ENCODE results near the gene PRPF40B. TPM values are rescaled to one million over a fixed set of nuclear protein-coding genes. Genes with fewer than 3 reads are reported as not detected.

PRPF40B gene
- total and polyA plus RNA-seq, 2 of the 13 experiments (the other 11 are each of a cell fraction or from before 2014, with no cell fraction given), result 5.0 to 7.8 TPM

DNA sequence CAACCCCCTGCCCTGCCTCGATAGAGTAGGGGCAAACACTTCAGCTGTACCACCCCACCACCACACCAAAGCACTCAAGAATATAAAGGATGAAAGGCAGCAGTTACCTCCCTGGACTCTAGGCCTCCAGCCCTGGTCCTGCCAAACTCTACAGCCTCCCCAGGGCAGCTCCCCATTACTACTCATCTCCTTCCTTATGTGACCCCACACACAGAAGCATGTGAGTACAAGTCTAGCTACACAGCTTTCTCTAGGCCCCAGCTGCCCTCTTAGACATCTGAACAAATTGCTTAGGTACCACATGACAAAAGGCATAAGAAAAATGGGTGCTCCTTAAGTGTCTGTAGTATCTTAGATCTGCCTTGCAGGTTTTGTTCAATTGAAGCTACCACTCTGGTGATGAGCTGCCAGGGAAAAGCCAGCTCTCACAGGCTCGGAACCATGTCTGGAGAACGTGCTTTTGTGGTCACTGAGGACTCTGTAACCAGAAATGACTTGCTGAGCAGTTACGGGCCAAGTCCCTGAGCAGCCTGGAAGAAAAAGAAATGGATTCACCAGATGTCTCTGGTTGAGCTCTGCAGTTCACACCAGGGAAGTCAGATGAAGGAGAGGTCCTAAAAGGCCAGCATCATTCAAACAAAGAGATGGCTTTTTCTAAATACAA, 51.1 kb downstream of the PRPF40B start (continued):
- TF ChIP-seq, protein P1, sequence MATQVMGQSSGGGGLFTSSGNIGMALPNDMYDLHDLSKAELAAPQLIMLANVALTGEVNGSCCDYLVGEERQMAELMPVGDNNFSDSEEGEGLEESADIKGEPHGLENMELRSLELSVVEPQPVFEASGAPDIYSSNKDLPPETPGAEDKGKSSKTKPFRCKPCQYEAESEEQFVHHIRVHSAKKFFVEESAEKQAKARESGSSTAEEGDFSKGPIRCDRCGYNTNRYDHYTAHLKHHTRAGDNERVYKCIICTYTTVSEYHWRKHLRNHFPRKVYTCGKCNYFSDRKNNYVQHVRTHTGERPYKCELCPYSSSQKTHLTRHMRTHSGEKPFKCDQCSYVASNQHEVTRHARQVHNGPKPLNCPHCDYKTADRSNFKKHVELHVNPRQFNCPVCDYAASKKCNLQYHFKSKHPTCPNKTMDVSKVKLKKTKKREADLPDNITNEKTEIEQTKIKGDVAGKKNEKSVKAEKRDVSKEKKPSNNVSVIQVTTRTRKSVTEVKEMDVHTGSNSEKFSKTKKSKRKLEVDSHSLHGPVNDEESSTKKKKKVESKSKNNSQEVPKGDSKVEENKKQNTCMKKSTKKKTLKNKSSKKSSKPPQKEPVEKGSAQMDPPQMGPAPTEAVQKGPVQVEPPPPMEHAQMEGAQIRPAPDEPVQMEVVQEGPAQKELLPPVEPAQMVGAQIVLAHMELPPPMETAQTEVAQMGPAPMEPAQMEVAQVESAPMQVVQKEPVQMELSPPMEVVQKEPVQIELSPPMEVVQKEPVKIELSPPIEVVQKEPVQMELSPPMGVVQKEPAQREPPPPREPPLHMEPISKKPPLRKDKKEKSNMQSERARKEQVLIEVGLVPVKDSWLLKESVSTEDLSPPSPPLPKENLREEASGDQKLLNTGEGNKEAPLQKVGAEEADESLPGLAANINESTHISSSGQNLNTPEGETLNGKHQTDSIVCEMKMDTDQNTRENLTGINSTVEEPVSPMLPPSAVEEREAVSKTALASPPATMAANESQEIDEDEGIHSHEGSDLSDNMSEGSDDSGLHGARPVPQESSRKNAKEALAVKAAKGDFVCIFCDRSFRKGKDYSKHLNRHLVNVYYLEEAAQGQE (IDR thresholded peaks at IDR 0.05; ENCODE audit: borderline replicate concordance in 1 of 2, low read depth in 1 of 2, low read length in 2 of 2), result no peak
- TF ChIP-seq ZNF207 (IDR thresholded peaks at IDR 0.05; ENCODE audit: borderline replicate concordance) (no peak), SP4 (CRISPR knock-in tag; IDR thresholded peaks at IDR 0.05) (no peak), SOX6 (IDR thresholded peaks at IDR 0.05) (no peak), SOX6 (CRISPR knock-in tag; IDR thresholded peaks at IDR 0.05) (no peak), CENPT (CRISPR knock-in tag; IDR thresholded peaks at IDR 0.05; ENCODE audit: low read depth) (no peak), JARID2 (CRISPR knock-in tag; IDR thresholded peaks at IDR 0.05; ENCODE audit: insufficient replicate concordance) (no peak), ZNF431 (CRISPR knock-in tag; IDR thresholded peaks at IDR 0.05; ENCODE audit: borderline replicate concordance, low read depth) (no peak)
- TF ChIP-seq, protein P2, sequence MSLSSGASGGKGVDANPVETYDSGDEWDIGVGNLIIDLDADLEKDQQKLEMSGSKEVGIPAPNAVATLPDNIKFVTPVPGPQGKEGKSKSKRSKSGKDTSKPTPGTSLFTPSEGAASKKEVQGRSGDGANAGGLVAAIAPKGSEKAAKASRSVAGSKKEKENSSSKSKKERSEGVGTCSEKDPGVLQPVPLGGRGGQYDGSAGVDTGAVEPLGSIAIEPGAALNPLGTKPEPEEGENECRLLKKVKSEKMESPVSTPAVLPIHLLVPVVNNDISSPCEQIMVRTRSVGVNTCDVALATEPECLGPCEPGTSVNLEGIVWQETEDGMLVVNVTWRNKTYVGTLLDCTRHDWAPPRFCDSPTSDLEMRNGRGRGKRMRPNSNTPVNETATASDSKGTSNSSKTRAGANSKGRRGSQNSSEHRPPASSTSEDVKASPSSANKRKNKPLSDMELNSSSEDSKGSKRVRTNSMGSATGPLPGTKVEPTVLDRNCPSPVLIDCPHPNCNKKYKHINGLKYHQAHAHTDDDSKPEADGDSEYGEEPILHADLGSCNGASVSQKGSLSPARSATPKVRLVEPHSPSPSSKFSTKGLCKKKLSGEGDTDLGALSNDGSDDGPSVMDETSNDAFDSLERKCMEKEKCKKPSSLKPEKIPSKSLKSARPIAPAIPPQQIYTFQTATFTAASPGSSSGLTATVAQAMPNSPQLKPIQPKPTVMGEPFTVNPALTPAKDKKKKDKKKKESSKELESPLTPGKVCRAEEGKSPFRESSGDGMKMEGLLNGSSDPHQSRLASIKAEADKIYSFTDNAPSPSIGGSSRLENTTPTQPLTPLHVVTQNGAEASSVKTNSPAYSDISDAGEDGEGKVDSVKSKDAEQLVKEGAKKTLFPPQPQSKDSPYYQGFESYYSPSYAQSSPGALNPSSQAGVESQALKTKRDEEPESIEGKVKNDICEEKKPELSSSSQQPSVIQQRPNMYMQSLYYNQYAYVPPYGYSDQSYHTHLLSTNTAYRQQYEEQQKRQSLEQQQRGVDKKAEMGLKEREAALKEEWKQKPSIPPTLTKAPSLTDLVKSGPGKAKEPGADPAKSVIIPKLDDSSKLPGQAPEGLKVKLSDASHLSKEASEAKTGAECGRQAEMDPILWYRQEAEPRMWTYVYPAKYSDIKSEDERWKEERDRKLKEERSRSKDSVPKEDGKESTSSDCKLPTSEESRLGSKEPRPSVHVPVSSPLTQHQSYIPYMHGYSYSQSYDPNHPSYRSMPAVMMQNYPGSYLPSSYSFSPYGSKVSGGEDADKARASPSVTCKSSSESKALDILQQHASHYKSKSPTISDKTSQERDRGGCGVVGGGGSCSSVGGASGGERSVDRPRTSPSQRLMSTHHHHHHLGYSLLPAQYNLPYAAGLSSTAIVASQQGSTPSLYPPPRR (CRISPR knock-in tag; IDR thresholded peaks at IDR 0.05; ENCODE audit: borderline replicate concordance), result no peak
- TF ChIP-seq, protein P3, sequence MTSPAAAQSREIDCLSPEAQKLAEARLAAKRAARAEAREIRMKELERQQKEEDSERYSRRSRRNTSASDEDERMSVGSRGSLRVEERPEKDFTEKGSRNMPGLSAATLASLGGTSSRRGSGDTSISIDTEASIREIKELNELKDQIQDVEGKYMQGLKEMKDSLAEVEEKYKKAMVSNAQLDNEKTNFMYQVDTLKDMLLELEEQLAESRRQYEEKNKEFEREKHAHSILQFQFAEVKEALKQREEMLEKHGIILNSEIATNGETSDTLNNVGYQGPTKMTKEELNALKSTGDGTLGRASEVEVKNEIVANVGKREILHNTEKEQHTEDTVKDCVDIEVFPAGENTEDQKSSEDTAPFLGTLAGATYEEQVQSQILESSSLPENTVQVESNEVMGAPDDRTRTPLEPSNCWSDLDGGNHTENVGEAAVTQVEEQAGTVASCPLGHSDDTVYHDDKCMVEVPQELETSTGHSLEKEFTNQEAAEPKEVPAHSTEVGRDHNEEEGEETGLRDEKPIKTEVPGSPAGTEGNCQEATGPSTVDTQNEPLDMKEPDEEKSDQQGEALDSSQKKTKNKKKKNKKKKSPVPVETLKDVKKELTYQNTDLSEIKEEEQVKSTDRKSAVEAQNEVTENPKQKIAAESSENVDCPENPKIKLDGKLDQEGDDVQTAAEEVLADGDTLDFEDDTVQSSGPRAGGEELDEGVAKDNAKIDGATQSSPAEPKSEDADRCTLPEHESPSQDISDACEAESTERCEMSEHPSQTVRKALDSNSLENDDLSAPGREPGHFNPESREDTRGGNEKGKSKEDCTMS (CRISPR knock-in tag; conservative IDR thresholded peaks at IDR 0.05), result no peak
- TF ChIP-seq, protein P4, sequence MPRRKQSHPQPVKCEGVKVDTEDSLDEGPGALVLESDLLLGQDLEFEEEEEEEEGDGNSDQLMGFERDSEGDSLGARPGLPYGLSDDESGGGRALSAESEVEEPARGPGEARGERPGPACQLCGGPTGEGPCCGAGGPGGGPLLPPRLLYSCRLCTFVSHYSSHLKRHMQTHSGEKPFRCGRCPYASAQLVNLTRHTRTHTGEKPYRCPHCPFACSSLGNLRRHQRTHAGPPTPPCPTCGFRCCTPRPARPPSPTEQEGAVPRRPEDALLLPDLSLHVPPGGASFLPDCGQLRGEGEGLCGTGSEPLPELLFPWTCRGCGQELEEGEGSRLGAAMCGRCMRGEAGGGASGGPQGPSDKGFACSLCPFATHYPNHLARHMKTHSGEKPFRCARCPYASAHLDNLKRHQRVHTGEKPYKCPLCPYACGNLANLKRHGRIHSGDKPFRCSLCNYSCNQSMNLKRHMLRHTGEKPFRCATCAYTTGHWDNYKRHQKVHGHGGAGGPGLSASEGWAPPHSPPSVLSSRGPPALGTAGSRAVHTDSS (CRISPR knock-in tag; conservative IDR thresholded peaks at IDR 0.05), result no peak

Data from HepG2 (cell line).